ENCODE data around the gene AADACL2.

GRCh38 chr3:151774235-151774634 is 40.5 kb downstream of the AADACL2 start:
- no peak for TF ChIP-seq CTCF (IDR thresholded peaks at IDR 0.05)
- TF ChIP-seq POLR2A (IDR thresholded peaks at IDR 0.05) = no peak

All from lower leg skin (tissue), 3 donors.